HEK293T (cell line): Measurements from ENCODE around the gene CHD5.

ENCODE experiments used
- BHLHE40 ChIP-seq: fragments of 450-650 bp; IDR thresholded peaks from 2 replicates; pipeline ENCODE4 v1.6.1; 2016; ENCODE audit warnings: mild to moderate bottlenecking, moderate library complexity, borderline replicate concordance
- ELF4 ChIP-seq: fragments of 450-650 bp; IDR thresholded peaks from 2 replicates; pipeline ENCODE4 v1.6.1; 2017; ENCODE audit warnings: antibody characterized with exemption
- FOXA1 ChIP-seq: fragments of 450-650 bp; IDR thresholded peaks from 2 replicates; pipeline ENCODE4 v1.6.1; 2016; ENCODE audit warnings: mild to moderate bottlenecking
- FOXK2 ChIP-seq: fragments of 450-650 bp; IDR thresholded peaks from 2 replicates; pipeline ENCODE4 v1.6.1; 2016; ENCODE audit warnings: mild to moderate bottlenecking
- FOXM1 ChIP-seq: fragments of 450-650 bp; IDR thresholded peaks from 2 replicates; pipeline ENCODE4 v1.6.1; 2017; ENCODE audit warnings: mild to moderate bottlenecking, borderline replicate concordance
- HDGF ChIP-seq: fragments of 450-650 bp; IDR thresholded peaks from 2 replicates; pipeline ENCODE4 v1.6.1; 2017; ENCODE audit warnings: antibody characterized with exemption, borderline replicate concordance
- L3MBTL2 ChIP-seq: fragments of 450-650 bp; conservative IDR thresholded peaks from 2 replicates; pipeline ENCODE4 v1.6.1; 2016; ENCODE audit warnings: mild to moderate bottlenecking
- NFRKB ChIP-seq: fragments of 450-650 bp; IDR thresholded peaks from 2 replicates; pipeline ENCODE4 v1.6.1; 2016; ENCODE audit warnings: mild to moderate bottlenecking, moderate library complexity
- SP1 ChIP-seq: fragments of 450-650 bp; IDR thresholded peaks from 2 replicates; pipeline ENCODE4 v1.6.1; 2017
- SUZ12 ChIP-seq: fragments of 450-650 bp; IDR thresholded peaks from 2 replicates; pipeline ENCODE4 v1.6.1; 2016; ENCODE audit warnings: mild to moderate bottlenecking
- ZNF384 ChIP-seq: fragments of 450-650 bp; IDR thresholded peaks from 2 replicates; pipeline ENCODE4 v1.6.1; 2016

DNA sequence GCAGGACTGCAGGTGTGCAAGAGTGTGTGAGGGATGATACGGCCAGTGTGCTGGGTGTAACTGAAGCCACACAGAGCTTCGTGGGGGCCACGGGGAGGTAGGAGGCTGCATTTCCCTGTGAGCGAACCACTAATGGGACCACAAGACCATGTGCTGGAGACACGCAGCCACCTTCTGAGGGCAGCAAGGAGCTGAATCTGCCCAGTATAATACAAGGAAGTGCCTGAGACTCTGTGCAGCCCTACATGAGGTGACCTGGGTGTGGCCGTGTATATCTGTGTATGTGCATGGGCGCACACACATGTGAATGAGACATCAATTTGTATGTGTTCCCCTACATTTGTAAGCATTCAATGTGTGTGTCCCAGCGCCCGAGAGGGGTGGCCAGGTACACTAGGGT lies 50.8 kb downstream of the CHD5 start:
- TF ChIP-seq NFRKB = no peak
- TF ChIP-seq BHLHE40 = no peak
- no peak for TF ChIP-seq ZNF384
- no peak for TF ChIP-seq SUZ12
- TF ChIP-seq ELF4 = no peak
- no peak for TF ChIP-seq SP1
- no peak for TF ChIP-seq L3MBTL2
- no peak for TF ChIP-seq FOXK2
- no peak for TF ChIP-seq FOXM1
- no peak for TF ChIP-seq HDGF
- TF ChIP-seq FOXA1 = no peak
